SK-N-MC (cell line): ENCODE results near the gene CSMD2.

ENCODE experiments used
- DNase-seq: peaks from one replicate; pipeline ENCODE4 v3.0.0-alpha.2; 2011; ENCODE audit warnings: low read depth, low spot score
- H3K27ac ChIP-seq: fragments of 200-600 bp; sonication (generic); 2 replicates; pipeline ENCODE4 v1.5.1; 2016; ENCODE audit warnings: mixed run types
- H3K36me3 ChIP-seq: fragments of 200-600 bp; sonication (generic); 2 replicates; pipeline ENCODE4 v1.6.1; 2017; ENCODE audit warnings: antibody characterized with exemption, low read length, mixed read lengths; ENCODE audit not compliant: insufficient read depth
- H3K4me3 ChIP-seq: fragments of 200-600 bp; sonication (generic); 2 replicates; pipeline ENCODE4 v1.5.1; 2016
- H3K9ac ChIP-seq: fragments of 200-600 bp; sonication (generic); 2 replicates; pipeline ENCODE4 v1.8.0; 2017; ENCODE audit warnings: mixed run types, mixed read lengths; ENCODE audit not compliant: insufficient read length
- H3K9me3 ChIP-seq: fragments of 200-600 bp; sonication (generic); 2 replicates; pipeline ENCODE4 v1.6.1; 2017; ENCODE audit warnings: low read depth, mild to moderate bottlenecking, antibody characterized with exemption, low read length, moderate library complexity, mixed read lengths
- EZH2 ChIP-seq: fragments of 200-600 bp; sonication (generic); IDR thresholded peaks from one replicate; pipeline ENCODE4 v1.6.1; 2017; ENCODE audit warnings: antibody characterized with exemption
- FOXP2 ChIP-seq: optimal IDR thresholded peaks from 2 replicates; pipeline ENCODE3; 2011; ENCODE audit warnings: mild to moderate bottlenecking, moderate library complexity; ENCODE audit not compliant: insufficient read depth; ENCODE audit errors: extremely low read length, control extremely low read depth
- POLR2AphosphoS5 ChIP-seq: IDR thresholded peaks from 2 replicates; pipeline ENCODE4 v1.6.1; 2012; ENCODE audit warnings: mild to moderate bottlenecking, low read depth, low read length, borderline replicate concordance

Gene CSMD2

GRCh38 chr1:33713058-33713877 lies 451.8 kb downstream of the CSMD2 start:
- no peak for DNase-seq
- Histone ChIP-seq H3K9me3 (no peaks in the 10 kb centered on the region), H3K9ac (no peak overlapping the region), H3K27ac (no peak overlapping the region), H3K36me3 (no peaks in the 10 kb centered on the region), H3K4me3 (no peak overlapping the region)
- TF ChIP-seq EZH2 (no peak), POLR2AphosphoS5 (no peak), FOXP2 (no peak)

GRCh38 chr1:33712186-33712585 lies 452.8 kb downstream of the CSMD2 start:
- no peaks in the 10 kb centered on the region for H3K36me3 ChIP-seq
- no peak overlapping the region for H3K9ac ChIP-seq
- no peak overlapping the region for H3K27ac ChIP-seq
- no peak overlapping the region for H3K4me3 ChIP-seq
- TF ChIP-seq EZH2 (no peak), POLR2AphosphoS5 (no peak), FOXP2 (no peak)
- DNase-seq: no peak
- no peaks in the 10 kb centered on the region for H3K9me3 ChIP-seq

GRCh38 chr1:33711511-33711910 lies 453.5 kb downstream of the CSMD2 start:
- no peak overlapping the region for H3K27ac ChIP-seq
- TF ChIP-seq EZH2 (no peak), POLR2AphosphoS5 (no peak), FOXP2 (no peak)
- no peaks in the 10 kb centered on the region for H3K9me3 ChIP-seq
- H3K9ac ChIP-seq: no peak overlapping the region
- no peaks in the 10 kb centered on the region for H3K36me3 ChIP-seq
- no peak overlapping the region for H3K4me3 ChIP-seq
- DNase-seq: no peak

DNA sequence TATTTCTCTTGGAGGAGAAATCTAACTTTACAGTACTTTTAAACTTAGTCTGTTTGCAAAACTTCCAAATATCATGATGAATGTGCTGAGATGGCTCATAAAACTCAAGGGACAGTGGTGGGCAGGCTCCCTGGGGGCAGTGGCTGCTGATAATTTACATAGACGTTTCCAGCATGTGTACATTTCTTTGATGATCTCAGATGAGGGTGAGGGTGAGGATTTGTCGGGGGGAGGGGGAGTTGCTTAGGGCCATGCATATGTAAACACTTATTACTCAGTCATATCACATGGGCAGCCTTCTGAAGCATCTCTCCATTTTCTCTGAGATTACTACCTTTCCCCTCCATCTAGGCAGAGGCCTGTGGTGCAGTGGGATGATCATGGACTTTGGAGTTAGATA lies 454.1 kb downstream of the CSMD2 start:
- Histone ChIP-seq H3K4me3 (no peak overlapping the region), H3K36me3 (no peaks in the 10 kb centered on the region), H3K9me3 (no peaks in the 10 kb centered on the region), H3K9ac (no peak overlapping the region), H3K27ac (no peak overlapping the region)
- DNase-seq: no peak
- TF ChIP-seq FOXP2 (no peak), EZH2 (no peak), POLR2AphosphoS5 (no peak)

GRCh38 chr1:33709783-33710718 lies 455.0 kb downstream of the CSMD2 start:
- TF ChIP-seq FOXP2 (no peak), POLR2AphosphoS5 (no peak), EZH2 (no peak)
- Histone ChIP-seq H3K4me3 (no peak overlapping the region), H3K36me3 (no peaks in the 10 kb centered on the region), H3K9ac (no peak overlapping the region), H3K27ac (no peak overlapping the region), H3K9me3 (no peaks in the 10 kb centered on the region)
- no peak for DNase-seq

DNA sequence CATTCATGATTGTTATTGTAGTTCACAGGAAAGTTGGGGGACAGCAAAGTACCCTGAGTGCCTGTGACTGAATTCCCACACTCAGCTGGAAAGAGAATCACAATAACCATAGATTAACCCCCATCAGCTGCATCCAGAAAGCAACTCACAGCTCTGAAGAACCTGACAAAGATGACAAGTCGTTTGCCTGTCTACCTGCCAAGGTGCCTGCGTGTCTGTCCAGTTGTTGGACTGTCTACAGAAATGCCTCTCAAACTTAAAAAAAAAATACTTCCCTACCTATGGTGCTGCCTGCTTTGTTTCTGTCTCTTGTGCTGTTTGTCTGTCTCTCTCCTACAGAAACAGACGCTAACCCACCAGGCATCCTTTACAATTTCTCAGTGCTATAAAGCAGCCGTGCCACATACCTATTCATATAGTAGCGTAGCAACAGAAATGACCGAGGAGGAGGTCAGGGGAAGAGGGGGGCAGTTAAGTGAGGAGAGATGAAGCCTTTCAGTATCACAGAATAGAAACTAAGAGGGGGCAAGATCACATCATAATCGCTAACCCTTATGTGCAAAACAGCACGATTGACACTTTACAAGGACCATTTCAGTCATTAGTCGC lies 455.8 kb downstream of the CSMD2 start:
- no peak for DNase-seq
- Histone ChIP-seq H3K27ac (no peak overlapping the region), H3K9me3 (no peaks in the 10 kb centered on the region), H3K4me3 (no peak overlapping the region), H3K36me3 (no peaks in the 10 kb centered on the region), H3K9ac (no peak overlapping the region)
- TF ChIP-seq EZH2 (no peak), FOXP2 (no peak), POLR2AphosphoS5 (no peak)

DNA sequence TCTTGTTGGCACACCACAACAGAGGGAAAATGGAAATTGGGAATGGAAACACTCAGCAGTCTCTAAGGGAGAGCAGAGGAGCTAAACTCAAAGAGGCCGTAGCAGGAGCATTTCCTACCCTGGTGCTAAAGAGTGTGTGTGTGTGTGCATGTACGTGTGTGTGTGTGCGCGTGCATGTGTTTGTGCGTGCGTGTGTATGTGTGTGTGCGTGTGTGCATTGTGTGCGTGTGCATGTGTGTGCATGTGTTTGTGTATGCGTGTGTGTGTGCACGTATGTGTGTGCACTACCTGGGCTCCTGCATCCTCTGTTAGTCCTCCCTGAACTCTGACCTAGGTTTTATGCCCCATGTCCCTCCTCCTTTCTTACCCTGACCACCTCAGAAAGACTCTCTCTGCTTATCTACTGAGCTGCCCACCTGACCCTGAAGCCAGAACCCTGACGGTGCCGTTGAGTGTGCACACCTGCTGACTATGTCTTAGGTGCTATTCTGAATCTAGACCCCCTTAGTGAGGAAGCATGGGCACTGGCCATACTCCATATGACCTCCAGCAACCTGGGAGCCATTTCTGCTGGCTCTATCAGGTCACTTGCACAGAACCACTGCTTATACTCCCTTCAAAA lies 458.3 kb downstream of the CSMD2 start:
- no peaks in the 10 kb centered on the region for H3K9me3 ChIP-seq
- no peak for DNase-seq
- H3K27ac ChIP-seq: no peak overlapping the region
- H3K4me3 ChIP-seq: no peak overlapping the region
- TF ChIP-seq FOXP2 (no peak), EZH2 (no peak), POLR2AphosphoS5 (no peak)
- no peaks in the 10 kb centered on the region for H3K36me3 ChIP-seq
- H3K9ac ChIP-seq: no peak overlapping the region
